ENCODE results near the gene FBP2. TPM values are rescaled to one million over a fixed set of nuclear protein-coding genes. Genes with fewer than 3 reads are reported as not detected.

Gene FBP2
- total RNA-seq, 4 donors from 2014 or later, result not detected

DNA sequence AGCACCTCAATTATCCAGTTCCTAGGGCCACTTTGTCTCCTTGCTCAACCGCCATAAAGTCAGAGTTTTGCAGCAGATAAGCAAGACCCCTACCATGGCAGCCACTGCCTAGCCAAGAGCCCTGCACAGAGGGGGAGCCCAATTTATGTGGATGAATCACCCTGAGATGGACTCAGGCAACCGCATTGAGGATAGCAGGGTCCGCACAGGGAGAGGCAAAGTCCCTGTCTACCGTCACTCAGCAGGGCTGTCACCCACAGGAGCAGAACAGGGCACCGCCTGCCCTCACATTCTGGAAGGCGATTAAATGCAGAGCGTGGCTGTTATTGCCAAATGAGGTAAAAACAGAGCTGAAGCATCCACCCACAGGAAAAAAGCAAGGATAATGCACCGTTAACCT, 1.7 kb downstream of the FBP2 start:
- TF ChIP-seq, protein P1, sequence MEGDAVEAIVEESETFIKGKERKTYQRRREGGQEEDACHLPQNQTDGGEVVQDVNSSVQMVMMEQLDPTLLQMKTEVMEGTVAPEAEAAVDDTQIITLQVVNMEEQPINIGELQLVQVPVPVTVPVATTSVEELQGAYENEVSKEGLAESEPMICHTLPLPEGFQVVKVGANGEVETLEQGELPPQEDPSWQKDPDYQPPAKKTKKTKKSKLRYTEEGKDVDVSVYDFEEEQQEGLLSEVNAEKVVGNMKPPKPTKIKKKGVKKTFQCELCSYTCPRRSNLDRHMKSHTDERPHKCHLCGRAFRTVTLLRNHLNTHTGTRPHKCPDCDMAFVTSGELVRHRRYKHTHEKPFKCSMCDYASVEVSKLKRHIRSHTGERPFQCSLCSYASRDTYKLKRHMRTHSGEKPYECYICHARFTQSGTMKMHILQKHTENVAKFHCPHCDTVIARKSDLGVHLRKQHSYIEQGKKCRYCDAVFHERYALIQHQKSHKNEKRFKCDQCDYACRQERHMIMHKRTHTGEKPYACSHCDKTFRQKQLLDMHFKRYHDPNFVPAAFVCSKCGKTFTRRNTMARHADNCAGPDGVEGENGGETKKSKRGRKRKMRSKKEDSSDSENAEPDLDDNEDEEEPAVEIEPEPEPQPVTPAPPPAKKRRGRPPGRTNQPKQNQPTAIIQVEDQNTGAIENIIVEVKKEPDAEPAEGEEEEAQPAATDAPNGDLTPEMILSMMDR (IDR thresholded peaks at IDR 0.05; ENCODE audit: low read depth), result no peak

GRCh38 chr9:94588681-94589080, 4.9 kb downstream of the FBP2 start:
- TF ChIP-seq, protein P1 (IDR thresholded peaks at IDR 0.05; ENCODE audit: low read depth), result no peak

- TF ChIP-seq, protein P1 (IDR thresholded peaks at IDR 0.05; ENCODE audit: low read depth), result no peak
Measured at GRCh38 chr9:94586814-94587213, 6.8 kb downstream of the FBP2 start.

- TF ChIP-seq, protein P1 (IDR thresholded peaks at IDR 0.05; ENCODE audit: low read depth), result no peak
Measured at GRCh38 chr9:94586316-94586715, 7.3 kb downstream of the FBP2 start.

DNA sequence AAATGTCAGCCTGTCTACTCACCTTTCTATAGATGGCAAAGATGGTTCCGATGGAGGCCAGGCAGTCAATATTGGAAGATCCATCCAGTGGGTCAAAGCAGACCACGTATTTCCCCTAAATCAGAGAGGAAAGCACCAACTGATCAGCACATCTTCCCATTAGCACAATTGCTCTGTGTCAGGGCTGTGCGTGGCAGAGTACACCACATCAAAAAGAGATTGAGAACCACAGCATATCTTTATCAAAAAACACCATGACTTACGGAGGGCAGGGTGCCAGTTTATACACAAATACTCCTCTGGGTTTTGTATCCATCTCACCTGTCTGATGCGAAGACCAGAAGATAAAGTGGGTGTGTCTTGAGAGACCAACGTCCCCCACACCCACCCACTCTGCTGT, 9.1 kb downstream of the FBP2 start:
- TF ChIP-seq, protein P1 (IDR thresholded peaks at IDR 0.05; ENCODE audit: low read depth), result no peak

DNA sequence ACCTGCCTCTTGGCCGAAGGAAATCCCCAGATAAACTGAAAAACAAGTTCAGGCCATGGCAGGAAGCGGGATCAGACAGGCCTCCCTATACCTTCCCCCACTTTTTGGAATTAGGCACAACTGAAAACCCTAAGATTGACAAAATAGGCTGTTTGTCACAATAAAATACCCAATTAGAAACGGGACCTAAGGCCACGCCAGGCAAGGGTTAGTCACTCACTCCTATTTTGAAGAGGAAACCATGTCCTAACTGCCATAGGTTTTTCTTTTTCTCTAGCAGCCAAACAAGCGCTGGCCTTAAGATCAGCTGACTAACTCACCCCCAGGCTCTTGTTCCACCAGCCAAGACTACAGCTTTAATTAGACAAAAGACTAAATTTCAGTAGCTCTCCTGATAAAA, 11.9 kb downstream of the FBP2 start:
- TF ChIP-seq, protein P1 (IDR thresholded peaks at IDR 0.05; ENCODE audit: low read depth), result no peak

DNA sequence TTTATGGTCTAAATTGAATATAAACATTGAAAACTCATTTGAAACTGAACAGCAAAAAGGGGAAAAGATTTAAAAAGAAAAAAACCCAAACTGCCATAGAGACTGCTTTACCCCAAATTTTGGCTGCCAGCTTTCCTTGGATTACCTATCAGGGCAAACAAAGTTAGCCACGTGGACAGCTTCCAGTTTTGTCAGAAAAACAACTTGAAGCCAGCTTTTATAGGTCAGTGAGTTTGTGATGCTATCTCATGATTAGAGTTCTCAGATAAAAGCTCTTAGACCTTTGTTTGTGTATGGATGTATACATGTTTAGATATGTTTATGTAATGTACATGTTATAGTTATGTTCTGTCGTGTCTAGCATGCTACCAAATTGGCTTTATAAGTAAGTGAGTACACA, 16.1 kb downstream of the FBP2 start:
- TF ChIP-seq, protein P1 (IDR thresholded peaks at IDR 0.05; ENCODE audit: low read depth), result no peak
